GM19328 (cell line): ENCODE data around the gene MTHFSD.

ENCODE experiments used
- ATAC-seq: cut with Tn5 transposase; IDR thresholded peaks from one replicate; pipeline ENCODE4 v1.9.1; 2021; ENCODE audit warnings: mild to moderate bottlenecking, moderate library complexity; ENCODE audit not compliant: unreplicated experiment

MTHFSD gene

DNA sequence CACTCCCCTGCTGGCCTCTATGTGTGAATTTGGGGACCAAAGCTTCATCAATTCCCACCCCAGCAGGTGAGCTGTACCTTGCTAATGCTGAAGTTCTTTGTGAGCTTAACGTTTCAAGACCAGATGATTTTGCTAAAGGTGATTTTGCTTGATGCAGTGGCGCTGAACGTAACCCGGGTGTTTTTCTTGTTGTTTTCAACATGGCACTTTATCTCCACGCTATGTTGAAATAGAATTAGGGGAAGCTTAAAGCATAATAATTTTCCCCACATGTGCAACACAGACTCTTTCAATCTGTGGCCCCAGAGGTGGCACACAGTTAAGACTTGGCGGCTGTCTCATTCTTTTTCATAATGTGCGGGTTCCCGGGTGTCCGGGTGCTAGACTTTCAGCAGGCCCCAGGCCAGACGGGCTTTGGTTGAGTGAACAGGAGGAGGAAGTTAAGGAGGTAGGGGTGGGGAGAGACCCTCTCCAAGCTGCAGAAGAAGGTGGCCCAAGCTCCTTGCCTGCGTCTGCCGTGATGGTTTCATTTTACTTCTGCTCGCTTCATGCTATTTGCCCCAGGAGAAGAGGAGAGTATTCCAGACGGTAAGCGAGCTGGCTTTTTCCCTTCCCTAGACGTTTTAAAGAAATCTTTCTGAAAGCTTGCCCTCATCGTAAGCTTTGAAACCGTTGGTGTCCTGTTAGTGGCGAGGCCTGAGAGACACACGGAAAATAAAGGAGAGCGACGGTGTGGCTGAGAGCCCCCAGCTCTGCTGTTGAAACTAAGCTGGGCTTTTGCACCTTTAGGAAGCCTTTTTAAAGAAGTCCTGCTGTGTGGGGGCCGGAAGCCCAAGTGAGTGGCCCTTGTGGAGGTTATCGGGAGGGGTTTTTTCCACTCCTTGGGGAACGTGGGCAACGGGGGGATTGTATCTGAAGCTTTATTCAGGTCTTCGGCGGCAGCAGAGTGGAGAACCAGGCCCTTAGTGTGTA, 15.8 kb upstream of the MTHFSD start:
- ATAC-seq: no peak

DNA sequence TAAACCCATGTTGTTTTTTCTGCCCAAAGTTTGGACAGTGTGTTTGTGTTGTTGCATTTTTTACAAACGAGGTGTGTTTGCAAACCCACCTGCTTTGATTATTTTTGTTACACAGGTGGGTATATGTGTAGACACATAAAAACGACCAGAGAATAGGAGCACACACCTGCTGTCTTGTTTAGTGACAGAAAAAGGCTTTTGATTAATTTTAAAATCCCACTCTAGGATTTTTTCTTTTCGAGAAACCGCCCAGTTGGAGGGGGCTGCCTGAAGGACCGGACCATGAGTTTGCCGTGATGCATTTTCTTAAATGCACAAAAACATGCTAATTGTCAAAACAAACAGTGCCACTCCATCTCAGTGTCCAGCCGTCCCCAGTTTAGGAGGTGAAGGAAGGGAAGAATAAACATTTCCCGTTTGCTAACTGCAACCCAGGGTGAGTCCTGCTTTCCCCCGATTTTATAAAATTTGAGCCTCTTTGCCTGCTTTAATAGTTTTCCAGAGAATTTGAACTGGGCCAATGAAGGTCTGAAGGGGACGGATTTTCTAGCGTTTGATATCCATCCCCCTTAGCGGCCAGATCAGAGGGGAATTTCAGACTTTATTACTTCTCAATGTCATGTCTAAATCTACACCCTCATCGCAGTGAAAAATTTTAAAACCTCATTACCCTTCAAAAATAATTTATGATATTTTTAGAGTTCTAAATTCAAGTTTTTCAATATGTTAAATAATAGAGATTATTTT, 14.8 kb upstream of the MTHFSD start:
- no peak for ATAC-seq

DNA sequence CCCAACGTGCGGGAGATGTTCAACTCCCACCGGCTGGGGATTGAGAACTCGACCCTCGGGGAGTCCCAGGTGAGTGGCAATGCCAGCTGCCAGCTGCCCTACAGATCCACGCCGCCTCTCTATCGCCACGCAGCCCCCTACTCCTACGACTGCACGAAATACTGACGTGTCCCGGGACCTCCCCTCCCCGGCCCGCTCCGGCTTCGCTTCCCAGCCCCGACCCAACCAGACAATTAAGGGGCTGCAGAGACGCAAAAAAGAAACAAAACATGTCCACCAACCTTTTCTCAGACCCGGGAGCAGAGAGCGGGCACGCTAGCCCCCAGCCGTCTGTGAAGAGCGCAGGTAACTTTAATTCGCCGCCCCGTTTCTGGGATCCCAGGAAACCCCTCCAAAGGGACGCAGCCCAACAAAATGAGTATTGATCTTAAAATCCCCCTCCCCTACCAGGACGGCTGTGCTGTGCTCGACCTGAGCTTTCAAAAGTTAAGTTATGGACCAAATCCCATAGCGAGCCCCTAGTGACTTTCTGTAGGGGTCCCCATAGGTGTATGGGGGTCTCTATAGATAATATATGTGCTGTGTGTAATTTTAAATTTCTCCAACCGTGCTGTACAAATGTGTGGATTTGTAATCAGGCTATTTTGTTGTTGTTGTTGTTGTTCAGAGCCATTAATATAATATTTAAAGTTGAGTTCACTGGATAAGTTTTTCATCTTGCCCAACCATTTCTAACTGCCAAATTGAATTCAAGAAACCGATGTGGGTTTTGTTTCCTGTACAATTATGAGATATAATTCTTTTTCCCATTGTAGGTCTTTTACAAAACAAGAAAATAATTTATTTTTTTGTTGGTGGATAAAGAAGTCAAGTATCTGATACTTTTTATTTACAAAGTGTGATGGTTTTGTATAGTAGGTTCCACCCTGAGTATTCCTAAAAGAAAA, 13.9 kb upstream of the MTHFSD start:
- no peak for ATAC-seq

DNA sequence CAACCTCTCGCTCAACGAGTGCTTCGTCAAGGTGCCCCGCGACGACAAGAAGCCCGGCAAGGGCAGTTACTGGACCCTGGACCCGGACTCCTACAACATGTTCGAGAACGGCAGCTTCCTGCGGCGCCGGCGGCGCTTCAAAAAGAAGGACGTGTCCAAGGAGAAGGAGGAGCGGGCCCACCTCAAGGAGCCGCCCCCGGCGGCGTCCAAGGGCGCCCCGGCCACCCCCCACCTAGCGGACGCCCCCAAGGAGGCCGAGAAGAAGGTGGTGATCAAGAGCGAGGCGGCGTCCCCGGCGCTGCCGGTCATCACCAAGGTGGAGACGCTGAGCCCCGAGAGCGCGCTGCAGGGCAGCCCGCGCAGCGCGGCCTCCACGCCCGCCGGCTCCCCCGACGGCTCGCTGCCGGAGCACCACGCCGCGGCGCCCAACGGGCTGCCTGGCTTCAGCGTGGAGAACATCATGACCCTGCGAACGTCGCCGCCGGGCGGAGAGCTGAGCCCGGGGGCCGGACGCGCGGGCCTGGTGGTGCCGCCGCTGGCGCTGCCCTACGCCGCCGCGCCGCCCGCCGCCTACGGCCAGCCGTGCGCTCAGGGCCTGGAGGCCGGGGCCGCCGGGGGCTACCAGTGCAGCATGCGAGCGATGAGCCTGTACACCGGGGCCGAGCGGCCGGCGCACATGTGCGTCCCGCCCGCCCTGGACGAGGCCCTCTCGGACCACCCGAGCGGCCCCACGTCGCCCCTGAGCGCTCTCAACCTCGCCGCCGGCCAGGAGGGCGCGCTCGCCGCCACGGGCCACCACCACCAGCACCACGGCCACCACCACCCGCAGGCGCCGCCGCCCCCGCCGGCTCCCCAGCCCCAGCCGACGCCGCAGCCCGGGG, 12.9 kb upstream of the MTHFSD start:
- ATAC-seq: no peak

DNA sequence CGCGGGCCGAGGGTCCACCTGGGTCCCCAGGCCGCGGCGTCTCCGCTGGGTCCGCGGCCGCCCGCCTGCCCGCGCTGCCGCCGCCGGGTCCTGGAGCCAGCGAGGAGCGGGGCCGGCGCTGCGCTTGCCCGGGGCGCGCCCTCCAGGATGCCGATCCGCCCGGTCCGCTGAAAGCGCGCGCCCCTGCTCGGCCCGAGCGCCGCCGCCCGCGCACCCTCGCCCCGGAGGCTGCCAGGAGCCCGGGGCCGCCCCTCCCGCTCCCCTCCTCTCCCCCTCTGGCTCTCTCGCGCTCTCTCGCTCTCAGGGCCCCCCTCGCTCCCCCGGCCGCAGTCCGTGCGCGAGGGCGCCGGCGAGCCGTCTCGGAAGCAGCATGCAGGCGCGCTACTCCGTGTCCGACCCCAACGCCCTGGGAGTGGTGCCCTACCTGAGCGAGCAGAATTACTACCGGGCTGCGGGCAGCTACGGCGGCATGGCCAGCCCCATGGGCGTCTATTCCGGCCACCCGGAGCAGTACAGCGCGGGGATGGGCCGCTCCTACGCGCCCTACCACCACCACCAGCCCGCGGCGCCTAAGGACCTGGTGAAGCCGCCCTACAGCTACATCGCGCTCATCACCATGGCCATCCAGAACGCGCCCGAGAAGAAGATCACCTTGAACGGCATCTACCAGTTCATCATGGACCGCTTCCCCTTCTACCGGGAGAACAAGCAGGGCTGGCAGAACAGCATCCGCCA, 12.1 kb upstream of the MTHFSD start:
- no peak for ATAC-seq

DNA sequence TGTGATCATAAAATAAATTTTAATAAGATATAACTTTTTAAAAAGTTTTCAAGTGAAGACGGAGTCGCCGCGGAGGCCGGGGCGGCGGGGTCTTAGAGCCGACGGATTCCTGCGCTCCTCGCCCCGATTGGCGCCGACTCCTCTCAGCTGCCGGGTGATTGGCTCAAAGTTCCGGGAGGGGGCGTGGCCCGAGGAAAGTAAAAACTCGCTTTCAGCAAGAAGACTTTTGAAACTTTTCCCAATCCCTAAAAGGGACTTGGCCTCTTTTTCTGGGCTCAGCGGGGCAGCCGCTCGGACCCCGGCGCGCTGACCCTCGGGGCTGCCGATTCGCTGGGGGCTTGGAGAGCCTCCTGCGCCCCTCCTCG, 11.5 kb upstream of the MTHFSD start, which contains the start of gene FOXC2:
TSS of gene FOXC2 (plus strand) at position 229 of the 365 bp plus-strand sequence. CDS start 507 bp downstream, outside the sequence.
- no peak for ATAC-seq

DNA sequence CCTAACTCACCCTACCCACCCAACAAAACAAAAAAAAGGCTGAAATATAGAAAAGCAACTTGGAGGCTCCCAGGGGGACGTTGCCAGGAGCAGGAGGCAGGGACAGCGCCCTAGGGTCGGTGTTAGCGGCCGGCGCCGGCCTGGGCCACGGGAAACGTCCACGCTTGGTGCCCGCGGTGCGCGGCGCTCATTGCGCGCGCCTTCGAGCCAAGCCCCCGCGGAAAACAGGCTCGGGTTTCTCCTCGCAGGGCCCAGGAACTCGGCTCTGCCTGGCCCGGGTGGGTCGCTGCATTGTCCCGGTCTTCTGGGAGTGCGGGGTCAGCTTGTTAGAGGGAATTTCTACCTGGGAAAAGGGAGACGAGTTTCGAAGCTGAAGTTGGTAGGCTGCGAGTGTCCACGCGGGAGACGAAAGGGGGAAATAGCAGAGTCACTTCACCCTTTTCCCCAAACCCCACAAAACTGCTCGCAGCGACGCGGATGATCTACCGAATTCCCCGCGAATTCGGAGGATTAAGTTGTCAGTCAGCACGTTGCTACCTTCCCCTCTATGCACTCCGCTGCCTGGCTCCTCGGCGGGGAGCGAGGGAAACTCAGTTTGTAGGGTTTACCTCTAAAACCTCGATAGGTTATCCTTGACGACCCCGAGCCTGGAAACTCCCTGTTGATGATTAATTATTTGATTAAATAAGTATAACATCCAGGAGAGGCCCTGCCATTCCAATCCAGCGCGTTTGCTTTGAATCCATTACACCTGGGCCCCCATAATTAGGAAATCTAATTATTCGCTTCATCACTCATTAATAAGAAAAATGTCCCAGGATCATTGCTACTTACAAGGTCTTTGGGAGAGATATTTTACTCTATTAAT, 10.8 kb upstream of the MTHFSD start:
- ATAC-seq: no peak

DNA sequence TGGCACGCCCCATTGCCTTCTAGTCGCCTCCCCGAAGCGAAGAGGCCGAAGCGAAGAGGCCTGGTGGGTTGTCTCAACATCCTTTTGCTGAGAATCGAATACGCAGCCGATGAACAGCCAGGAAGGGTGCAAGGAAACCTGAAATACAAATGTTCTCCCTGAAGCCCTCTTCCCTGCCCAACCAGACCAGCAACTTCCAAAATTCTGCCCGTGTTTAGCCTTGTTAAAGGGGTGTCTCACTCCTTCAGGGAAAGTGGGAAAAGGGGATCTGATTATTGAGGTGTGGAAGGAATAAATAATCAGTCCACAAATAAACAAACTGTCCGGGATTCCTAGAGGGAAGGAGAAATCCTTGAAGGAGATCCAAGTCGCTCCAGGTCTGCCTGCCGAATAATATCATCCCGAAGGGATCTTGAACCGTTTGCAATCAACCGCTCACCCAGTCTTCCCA, 10.2 kb upstream of the MTHFSD start:
- no peak for ATAC-seq

DNA sequence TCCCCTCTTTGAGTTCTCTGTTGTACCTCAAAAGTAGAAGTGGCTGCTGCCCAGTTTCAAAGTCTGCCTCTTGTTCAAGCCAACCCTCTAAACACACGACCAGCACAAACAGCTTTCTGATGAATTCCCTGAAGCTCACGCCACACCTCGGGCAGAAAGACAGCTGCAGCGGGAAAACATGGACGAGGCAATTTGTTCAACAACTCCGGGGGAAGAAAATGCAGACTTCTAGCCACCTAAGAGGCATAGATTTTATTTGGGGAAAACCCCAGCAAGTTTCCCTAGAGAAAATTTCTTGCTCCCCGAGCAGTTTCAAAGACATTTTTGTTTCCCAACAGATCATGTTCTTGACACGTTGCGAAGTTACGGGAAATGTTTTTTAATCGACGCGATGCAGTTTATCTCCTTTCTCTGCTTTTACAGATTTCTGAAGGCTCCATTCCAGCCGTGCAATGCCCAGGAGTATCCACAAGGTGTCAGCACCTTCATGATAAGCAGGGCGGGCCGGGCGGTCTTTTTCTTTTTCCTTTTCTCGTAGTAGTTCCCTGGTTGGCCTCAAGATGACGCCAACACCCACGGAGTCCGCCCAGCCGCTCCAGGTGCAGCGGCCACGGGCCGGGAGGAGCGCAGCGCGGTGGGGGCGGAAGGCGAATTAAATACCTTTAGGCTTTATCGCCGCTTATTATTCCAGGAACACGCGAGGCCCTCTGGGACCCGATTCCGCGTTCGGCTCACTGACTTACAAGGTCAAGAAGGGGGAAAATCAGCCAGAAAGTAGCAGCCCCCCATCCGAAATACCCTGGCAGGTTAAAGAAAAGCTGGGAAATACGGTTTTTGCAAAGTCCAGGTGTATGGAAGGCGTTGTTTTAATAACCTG, 8.7 kb upstream of the MTHFSD start:
- peak; percentile 65 for ATAC-seq

DNA sequence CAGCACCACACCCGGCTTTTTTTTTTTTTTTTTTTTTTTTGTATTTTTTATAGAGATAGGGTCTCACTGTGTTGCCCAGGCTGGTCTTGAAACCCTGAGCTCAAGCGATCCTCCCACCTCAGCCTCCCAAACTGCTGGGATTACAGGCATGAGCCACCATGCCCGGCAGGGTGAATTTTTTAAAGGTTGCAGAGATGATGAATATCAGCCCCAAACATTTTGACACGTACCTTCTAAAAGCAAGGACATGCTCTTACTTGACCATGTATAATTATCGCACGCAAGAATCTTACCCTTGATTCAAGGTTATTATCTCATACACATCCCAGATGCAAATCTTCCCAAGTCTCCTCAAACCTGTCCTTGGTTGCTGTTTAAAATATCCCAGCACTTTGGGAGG, 7.3 kb upstream of the MTHFSD start:
- no peak for ATAC-seq

DNA sequence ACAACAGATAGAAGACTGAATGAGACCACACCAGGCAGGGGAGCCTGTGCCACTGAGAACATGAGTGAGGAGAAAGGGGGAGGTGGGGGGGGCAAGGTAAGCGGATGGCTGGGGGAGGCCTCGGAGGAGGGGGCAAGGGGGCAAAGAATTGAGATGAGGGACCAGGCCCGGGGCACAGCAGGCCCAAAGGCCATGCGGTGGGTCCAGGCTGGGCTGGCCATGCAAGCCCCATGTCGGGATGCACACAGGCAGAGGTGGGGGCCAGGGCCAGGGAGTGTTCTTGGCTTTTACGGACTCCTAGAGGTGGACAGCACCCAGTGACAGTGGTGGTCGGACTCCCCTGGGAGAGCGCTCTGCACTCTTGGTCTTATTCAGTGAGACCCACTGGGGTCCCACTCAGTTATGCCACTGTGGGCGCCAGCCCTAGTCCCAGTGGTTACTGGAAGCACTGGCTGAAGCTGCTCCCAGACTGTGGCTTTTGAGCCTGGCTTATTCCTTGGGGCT, 4.8 kb upstream of the MTHFSD start:
- ATAC-seq: no peak

DNA sequence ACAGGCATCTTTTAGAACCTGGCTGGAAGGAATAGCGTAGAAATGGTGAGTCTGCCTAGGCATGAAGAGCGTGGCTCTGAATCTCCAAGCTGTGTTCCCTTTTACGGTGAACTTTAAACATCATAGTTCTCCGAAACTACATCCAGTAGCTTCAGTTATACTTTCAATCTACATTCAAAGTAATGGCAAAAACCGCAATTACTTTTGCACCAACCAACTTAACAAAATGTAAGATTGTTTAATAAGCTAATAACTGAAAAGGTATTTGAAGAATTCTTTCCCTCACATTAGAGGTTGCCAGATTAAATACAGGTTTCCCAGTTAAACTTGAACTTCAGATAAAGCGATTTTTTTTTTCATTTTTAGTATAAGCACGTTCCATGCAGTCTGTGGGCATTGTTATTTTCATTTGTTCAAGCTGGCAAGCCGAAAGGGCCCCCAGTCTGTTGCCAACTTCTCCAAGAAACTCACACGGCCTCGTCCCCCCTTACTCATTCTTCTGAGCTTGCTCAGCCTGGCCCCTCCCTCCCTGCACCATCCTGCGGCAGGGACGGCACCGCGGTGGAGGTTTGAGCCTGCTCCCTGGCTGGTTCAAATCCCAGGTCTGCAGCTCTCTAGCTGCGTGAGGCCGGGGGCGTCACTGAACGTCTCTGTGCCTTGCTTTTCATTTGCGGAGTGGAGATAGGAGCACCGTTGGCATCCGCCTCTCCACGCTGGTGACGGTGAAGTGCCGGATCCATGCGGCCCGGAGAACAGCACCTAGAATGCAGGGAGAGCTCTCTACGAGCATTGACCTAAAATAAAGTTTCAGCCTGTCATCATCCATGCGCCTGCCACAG, 3.5 kb upstream of the MTHFSD start:
- no peak for ATAC-seq

DNA sequence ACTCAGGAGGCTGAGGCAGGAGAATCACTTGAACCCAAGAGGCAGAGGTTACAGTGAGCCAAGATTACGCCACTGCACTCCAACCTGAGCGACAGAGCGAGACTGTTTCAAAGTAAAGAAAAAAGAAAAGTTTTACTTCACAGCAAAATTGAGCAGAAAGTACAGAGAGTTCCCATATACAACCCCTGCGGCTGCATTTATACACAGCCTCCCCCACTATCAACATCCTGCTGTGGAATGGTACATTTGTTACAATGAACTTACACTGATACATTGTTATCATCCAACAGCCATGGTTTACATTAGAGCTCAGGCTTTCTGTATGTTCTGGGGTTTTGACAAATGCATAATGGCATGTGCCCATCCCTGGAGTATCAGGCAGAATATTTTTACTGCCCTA, 2.6 kb upstream of the MTHFSD start:
- ATAC-seq: no peak

DNA sequence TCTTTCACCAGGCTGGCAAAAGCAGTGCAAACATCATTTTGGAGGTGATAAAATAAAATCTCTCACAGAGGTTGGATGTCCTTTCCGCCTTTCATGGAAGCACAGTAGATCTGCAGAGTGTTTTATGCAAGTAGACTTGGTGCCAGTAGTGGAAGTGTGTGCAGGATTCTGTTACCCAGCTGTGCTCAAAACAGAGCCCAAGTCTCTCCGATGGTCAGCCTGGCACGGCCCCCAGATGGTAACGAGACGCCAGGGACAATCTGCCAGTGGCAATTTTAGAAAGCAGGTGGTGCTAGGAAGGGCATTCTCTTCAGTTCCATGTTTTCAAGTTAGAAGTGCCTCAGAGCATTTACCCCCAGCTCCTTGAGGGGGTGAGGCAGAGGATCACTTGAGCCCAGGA, 1.5 kb upstream of the MTHFSD start:
- no peak for ATAC-seq

DNA sequence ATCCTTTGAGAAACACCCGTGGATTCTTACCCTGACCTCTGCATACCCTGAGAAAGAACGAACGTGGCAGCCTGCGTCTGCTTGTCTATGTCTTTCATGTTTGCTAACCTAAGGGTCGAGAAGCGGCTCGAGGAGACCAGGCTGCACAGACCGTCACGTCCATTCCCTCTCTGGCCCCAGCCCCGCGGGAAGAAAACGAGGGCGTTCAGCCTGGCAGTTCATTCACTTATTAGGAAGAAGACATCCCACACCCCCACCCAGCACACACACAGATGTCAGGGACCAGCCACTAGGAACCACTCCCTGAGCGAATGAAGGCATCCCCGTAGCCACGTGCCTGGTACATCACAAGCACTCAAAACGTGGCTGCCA, 655 bp upstream of the MTHFSD start:
- no peak for ATAC-seq

DNA sequence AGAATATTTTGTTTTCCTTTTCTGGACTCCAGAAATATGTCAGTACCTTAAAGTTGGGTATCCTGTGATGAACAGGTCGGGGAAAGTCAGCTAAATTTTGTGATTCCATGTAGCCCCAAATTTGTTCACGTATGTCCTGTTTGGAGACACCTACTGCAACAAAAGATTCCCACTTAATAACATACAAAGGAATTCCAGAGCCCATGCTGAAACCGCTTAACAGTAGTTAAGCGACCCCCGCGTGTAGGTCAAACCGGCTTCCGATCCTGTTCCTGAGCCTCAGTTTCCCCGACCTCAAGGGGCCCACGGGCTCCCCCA, 477 bp downstream of the MTHFSD start:
- ATAC-seq: no peak
